K562 (cell line): ENCODE measurements around the gene TGOLN2. TPM values are rescaled to one million over a fixed set of nuclear protein-coding genes. Genes with fewer than 3 reads are reported as not detected.

Source experiments
- ATAC-seq: fragments of 200-7000 bp; cut with Tn5 transposase; 3 replicates; pipeline ENCODE4 v1.9.1; 2020; ENCODE audit warnings: moderate library complexity
- BruUV-seq: library from RNA; stranded (reverse); fragments of 400-500 nt; replicated peaks from 2 replicates; lab custom pipeline; 2021; lab: Mats Ljungman, UMichigan
- CTCF ChIA-PET: fragments of 300-600 bp; formaldehyde crosslinking; extraction: SDS; loops from one replicate; lab custom pipeline; 2021; ENCODE audit warnings: low intra/inter-chr PET ratio; lab: Yijun Ruan, JAX
- POLR2A ChIA-PET: fragments of 300-600, 350-650 bp; sonication (Branson Sonifier 250); formaldehyde crosslinking; extraction: SDS; loops from one replicate; lab custom pipeline; 2021; ENCODE audit warnings: antibody characterized with exemption, inconsistent platforms; lab: Yijun Ruan, JAX
- DNase-seq, 4 experiments: peaks; one replicate each; pipeline versions ENCODE4 v3.0.0 to v3.0.0-alpha.2; 2011 to 2018; ENCODE audit warnings: low spot score in 3 of 4, mixed read lengths in 3 of 4; ENCODE audit errors: extremely low read depth in 1 of 4
- FAIRE-seq: peaks from 2 replicates; lab custom pipeline; 2011; peaks lifted over from hg19 to GRCh38; lab: Jason Lieb, UNC
- H2AFZ ChIP-seq: 2 replicates; pipeline ENCODE4 v1.6.0; 2011; ENCODE audit warnings: low read depth, low read length, control low read depth, inconsistent platforms
- H3K27ac ChIP-seq: fragments of 200-600 bp; 3 replicates; pipeline ENCODE4 v1.8.0; 2011; ENCODE audit warnings: low read depth, mild to moderate bottlenecking, control low read depth, inconsistent platforms, low read length, moderate library complexity, mixed read lengths; ENCODE audit errors: extremely low read depth
- H3K27me3 ChIP-seq, 2 experiments: fragments of 300-600 bp in 1 of 2; 2 replicates in 1 of 2; 3 replicates in 1 of 2; pipeline versions ENCODE4 v1.6.0 to v1.8.0; 2011; ENCODE audit warnings: inconsistent platforms in 2 of 2, low read length in 2 of 2, mild to moderate bottlenecking in 1 of 2, mixed read lengths in 1 of 2, moderate library complexity in 1 of 2; ENCODE audit not compliant: control insufficient read depth in 2 of 2, insufficient read depth in 2 of 2
- H3K36me3 ChIP-seq: fragments of 300-600 bp; 3 replicates; pipeline ENCODE4 v1.8.0; 2011; ENCODE audit warnings: mild to moderate bottlenecking, low read length, inconsistent platforms; ENCODE audit not compliant: control insufficient read depth, insufficient read depth
- H3K4me1 ChIP-seq, 2 experiments: fragments of 200-600 bp in 1 of 2; replicated peaks in 1 of 2; 2 replicates in 1 of 2; 3 replicates in 1 of 2; pipeline versions ENCODE4 v1.5.1 to v1.8.0; 2011; ENCODE audit warnings: inconsistent platforms in 2 of 2, low read length in 2 of 2, mild to moderate bottlenecking in 1 of 2, mixed read lengths in 1 of 2, moderate library complexity in 1 of 2; ENCODE audit not compliant: control insufficient read depth in 2 of 2, insufficient read depth in 2 of 2
- H3K4me2 ChIP-seq: 2 replicates; pipeline ENCODE4 v1.6.1; 2011; ENCODE audit warnings: low read length, control low read depth, inconsistent platforms, mixed read lengths; ENCODE audit not compliant: insufficient read depth
- H3K4me3 ChIP-seq: fragments of 200-600 bp; sonication (generic), shearing (Covaris generic); 2 replicates; pipeline ENCODE4 v1.5.1; 2016; ENCODE audit warnings: control low read depth, inconsistent platforms
- H3K79me2 ChIP-seq: fragments of 200-600 bp; 3 replicates; pipeline ENCODE4 v1.8.0; 2011; ENCODE audit warnings: low read length, inconsistent platforms; ENCODE audit not compliant: control insufficient read depth, insufficient read depth
- H3K9ac ChIP-seq, 2 experiments: 2 replicates each; pipeline versions ENCODE4 v1.6.0 to v1.6.1; 2011; ENCODE audit warnings: low read depth in 2 of 2, low read length in 2 of 2, control low read depth in 1 of 2, inconsistent platforms in 1 of 2, mild to moderate bottlenecking in 1 of 2, mixed read lengths in 1 of 2; ENCODE audit not compliant: insufficient read depth in 1 of 2
- H3K9me1 ChIP-seq: one replicate; pipeline ENCODE4 v1.6.0; 2011; ENCODE audit warnings: inconsistent platforms, mild to moderate bottlenecking, low read length, moderate library complexity; ENCODE audit not compliant: control insufficient read depth, insufficient read depth
- H3K9me3 ChIP-seq: replicated peaks from 2 replicates; pipeline ENCODE4 v1.5.1; 2011; ENCODE audit warnings: low read depth, low read length, inconsistent platforms; ENCODE audit not compliant: control insufficient read depth, insufficient read depth
- H4K20me1 ChIP-seq: replicated peaks from 2 replicates; pipeline ENCODE4 v1.6.1; 2011; ENCODE audit warnings: low read length, inconsistent platforms, mixed read lengths; ENCODE audit not compliant: control insufficient read depth, insufficient read depth
- CBFA2T3 ChIP-seq: fragments of 450-650 bp; IDR thresholded peaks from 2 replicates; pipeline ENCODE4 v1.6.1; 2017
- EGR1 ChIP-seq: fragments of 450-650 bp; conservative IDR thresholded peaks from 2 replicates; pipeline ENCODE4 v1.6.1; 2017; ENCODE audit warnings: mild to moderate bottlenecking
- EHMT2 ChIP-seq: fragments of 450-650 bp; IDR thresholded peaks from 2 replicates; pipeline ENCODE4 v1.6.1; 2018; ENCODE audit warnings: antibody characterized with exemption
- EZH2 ChIP-seq: IDR thresholded peaks from 2 replicates; pipeline ENCODE4 v1.6.1; 2012; ENCODE audit warnings: low read depth, mild to moderate bottlenecking, inconsistent platforms, low read length, borderline replicate concordance
- GATAD2A ChIP-seq: fragments of 450-650 bp; IDR thresholded peaks from 2 replicates; pipeline ENCODE4 v1.6.1; 2017
- KDM1A ChIP-seq, 2 experiments: fragments of 450-650 bp; IDR thresholded peaks; 2 replicates each; pipeline ENCODE4 v1.6.1; 2016; ENCODE audit warnings: mild to moderate bottlenecking in 2 of 2
- L3MBTL2 ChIP-seq: fragments of 450-650 bp; IDR thresholded peaks from 2 replicates; pipeline ENCODE4 v1.6.1; 2016; ENCODE audit warnings: mild to moderate bottlenecking, moderate library complexity
- NELFE ChIP-seq: IDR thresholded peaks from 2 replicates; pipeline ENCODE4 v1.6.1; 2011; ENCODE audit warnings: mild to moderate bottlenecking; ENCODE audit not compliant: insufficient read depth, insufficient read length
- OTX1 ChIP-seq: fragments of 450-650 bp; formaldehyde crosslinking; IDR thresholded peaks from 2 replicates; pipeline ENCODE4 v1.4.0; 2022; ENCODE audit warnings: mild to moderate bottlenecking
- RCOR1 ChIP-seq, 2 experiments: IDR thresholded peaks; 2 replicates each; pipeline ENCODE4 v1.6.1; 2012; ENCODE audit warnings: low read depth in 2 of 2, low read length in 2 of 2, borderline replicate concordance in 1 of 2, improper control_type of control experiment in 1 of 2
- STAT6 ChIP-seq: sonication (generic); formaldehyde crosslinking; IDR thresholded peaks from 2 replicates; pipeline ENCODE4 v1.8.1; 2023; ENCODE audit warnings: mild to moderate bottlenecking, missing genetic modification reagents
- TFAM ChIP-seq: fragments of 250-450 bp; sonication (Bioruptor Pico); conservative IDR thresholded peaks from 2 replicates; pipeline ENCODE4 v1.5.0; 2021; ENCODE audit warnings: mild to moderate bottlenecking, moderate library complexity
- ZC3H8 ChIP-seq: fragments of 450-650 bp; IDR thresholded peaks from 2 replicates; pipeline ENCODE4 v1.6.1; 2017
- ZNF707 ChIP-seq: fragments of 250-450 bp; sonication (Bioruptor Pico); conservative IDR thresholded peaks from 2 replicates; pipeline ENCODE4 v1.8.0; 2022; ENCODE audit warnings: inconsistent platforms, mild to moderate bottlenecking, moderate library complexity
- WGBS: fragments of 100-300 bp; shearing (Covaris generic); methylation state at CpG from one replicate; pipeline ENCODE4 v1.1.6; 2016; ENCODE audit warnings: low coverage, mixed read lengths; ENCODE audit not compliant: insufficient coverage; ENCODE audit errors: missing lambda C conversion rate; 5-methylcytosine and 5-hydroxymethylcytosine counted together
- in situ Hi-C: fragments of 300-500 bp; cut with MboI; formaldehyde crosslinking; loops from 4 replicates; pipeline ENCODE4 v1.15.0; 2018; ENCODE audit warnings: inconsistent platforms, mixed read lengths
- intact Hi-C: fragments of 100-400 bp; cut with micrococcal nuclease; formaldehyde crosslinking; loops from 2 replicates; pipeline ENCODE4 v1.14.2; 2022
- polyA plus RNA-seq, 8 experiments: library from polyadenylated mRNA; depleted of rRNA in 4 of 8; stranded (reverse) in 5 of 8; unstranded in 3 of 8; fragments of >200 nt; fragmentation: Nextera tagmentation in 2 of 8; fragmentation: Illumina TruSeq in 1 of 8; extraction: Ambion mirVana in 2 of 8; extraction: Trizol in 1 of 8; gene quantifications; 2 replicates each; pipeline versions ENCODE4 v1.2.1 to v1.2.3, GENCODE V29; 2011 to 2014; ENCODE audit warnings: inconsistent platforms in 1 of 8, missing spikeins in 1 of 8
- total RNA-seq, 7 experiments: library from RNA; depleted of rRNA in 6 of 7; stranded (reverse); fragments of >200 nt in 6 of 7; fragmentation: Illumina TruSeq in 2 of 7; extraction: Trizol in 2 of 7; gene quantifications; 2 replicates each; pipeline versions ENCODE4 v1.2.1 to v1.2.3, GENCODE V29; 2011 to 2021; ENCODE audit warnings: low replicate concordance in 1 of 7

Gene TGOLN2
- total and polyA plus RNA-seq, 9 of the 15 experiments (the other 6 are each of a cell fraction or from before 2014, with no cell fraction given) = 13.0 to 66.5 (median 35.9) TPM

GRCh38 chr2:85330839-85331636 lies 3.2 kb upstream of the TGOLN2 start:
- ChIA-PET POLR2A (interaction anchor here (0.9 to 1.2 kb wide), 3 partner anchors 13 to 210 kb away, joined by 3 to 4 read pairs (median 4); partner anchors contain the start of gene MAT2A), CTCF (no interaction called here)
- Histone ChIP-seq H3K4me2 (no peak overlapping the region), H2AFZ (no peak overlapping the region), H3K4me3 (no peak overlapping the region), H3K9ac (no peak overlapping the region), H4K20me1 (peaks cover 2% of the 10 kb centered on the region), H3K36me3 (peaks cover 6% of the 10 kb centered on the region), H3K4me1 (peaks cover 12 to 15% of the 10 kb centered on the region in 2 experiments; a peak in 4 of 5 replicates), H3K9me1 (no peaks in the 10 kb centered on the region), H3K27me3 (no peaks in the 10 kb centered on the region), H3K79me2 (peaks cover 18% of the 10 kb centered on the region), H3K27ac (no peak overlapping the region), H3K9me3 (no peaks in the 10 kb centered on the region)
- 13% methylated on average over 13 of the region's 13 CpGs for WGBS
- FAIRE-seq (no peak), ATAC-seq (no peak), DNase-seq (peak in 1 of 4 experiments; percentile 37)
- no TSS peak for BruUV-seq
- intact Hi-C loops (no loop called here), in situ Hi-C loops (no loop called here)
- TF ChIP-seq ZC3H8 (no peak), ZNF707 (no peak), RCOR1 (IDR thresholded peaks at IDR 0.05; ENCODE audit: borderline replicate concordance in 1 of 2, low read depth in 2 of 2, low read length in 2 of 2) (0 out of 4 replicates have a peak, but pooled peaks of 1 of the 2 experiments have one; percentile 16), EZH2 (no peak), NELFE (no peak), L3MBTL2 (no peak), OTX1 (CRISPR knock-in tag) (no peak), STAT6 (CRISPR knock-in tag) (no peak), GATAD2A (no peak), CBFA2T3 (peak; percentile 27; the same call in 1 of the 2 replicates), KDM1A (IDR thresholded peaks at IDR 0.05) (peak; percentile 71 to 75; a peak in 2 of 4 replicates), TFAM (CRISPR knock-in tag) (no peak), EHMT2 (no peak), EGR1 (peak; percentile 32; the same call in 1 of the 2 replicates)
